Peyer's patch (tissue), 4 donors: ENCODE measurements around the gene TRIM22. TPM values are rescaled to one million over a fixed set of nuclear protein-coding genes. Genes with fewer than 3 reads are reported as not detected.
"Not testable (repeated sequence)": the region's sequence is repeated elsewhere in the genome, so short reads cannot be mapped to it uniquely, and the experiment has no call there.

Experiments
- DNase-seq, 3 donors: peaks; one replicate each; pipeline ENCODE4 v3.0.0-alpha.2; 2017 to 2019
- H3K27ac ChIP-seq, 4 donors: fragments of 200-600 bp; sonication (generic); one replicate each; pipeline ENCODE4 v1.5.1; 2016 to 2019
- H3K27me3 ChIP-seq, 2 donors: fragments of 200-600 bp; sonication (generic); one replicate each; pipeline ENCODE4 v1.5.1; 2019
- H3K36me3 ChIP-seq, 3 donors: fragments of 200-600 bp; sonication (generic); one replicate each; pipeline ENCODE4 v1.5.1; 2016 to 2019
- H3K4me1 ChIP-seq, 4 donors: fragments of 200-600 bp; sonication (generic); one replicate each; pipeline ENCODE4 v1.5.1; 2016 to 2019
- H3K4me3 ChIP-seq, 4 donors: fragments of 200-600 bp; sonication (generic); 1 replicate in 3 of 4; 2 replicates in 1 of 4; pipeline ENCODE4 v1.5.1; 2016 to 2019; ENCODE audit warnings: mild to moderate bottlenecking in 1 of 4
- H3K9me3 ChIP-seq, 4 donors: fragments of 200-600 bp; sonication (generic); one replicate each; pipeline ENCODE4 v1.5.1; 2016 to 2019; ENCODE audit warnings: mild to moderate bottlenecking in 1 of 4
- CTCF ChIP-seq, 6 experiments: fragments of 450-650 bp in 4 of 6; fragments of 200-600 bp in 2 of 6; sonication (generic) in 1 of 6; IDR thresholded peaks; one replicate each; pipeline ENCODE4 v1.5.1; 2017 to 2019; ENCODE audit warnings: antibody characterized with exemption in 6 of 6, mild to moderate bottlenecking in 3 of 6, moderate library complexity in 1 of 6
- POLR2A ChIP-seq, 2 donors: fragments of 450-650 bp; IDR thresholded peaks; one replicate each; pipeline ENCODE4 v1.5.1; 2017; ENCODE audit warnings: antibody characterized with exemption in 2 of 2, mild to moderate bottlenecking in 2 of 2, moderate library complexity in 2 of 2
- total RNA-seq, 4 donors: library from RNA; depleted of rRNA; stranded (reverse); fragments of >200 nt; gene quantifications; one replicate each; pipeline ENCODE4 v1.1.0, GENCODE V29; 2016

TRIM22 gene
- total RNA-seq, 4 donors from 2014 or later = 23.9 to 309 (median 34.3) TPM

GRCh38 chr11:5713695-5714094 is 24.1 kb downstream of the TRIM22 start:
- DNase-seq = no peak
- H3K27me3 ChIP-seq = no peaks in the 10 kb centered on the region
- no peaks in the 10 kb centered on the region for H3K4me1 ChIP-seq
- H3K9me3 ChIP-seq = no peaks in the 10 kb centered on the region
- TF ChIP-seq CTCF (IDR thresholded peaks at IDR 0.05) (no peak), POLR2A (IDR thresholded peaks at IDR 0.05) (no peak)
- H3K36me3 ChIP-seq = peaks cover 0 to 7% (median 0%) of the 10 kb centered on the region in 3 donors
- H3K4me3 ChIP-seq = no peak overlapping the region
- no peak overlapping the region for H3K27ac ChIP-seq

- not testable (repeated sequence) for H3K4me1 ChIP-seq, H3K27ac ChIP-seq, H3K27me3 ChIP-seq, H3K36me3 ChIP-seq, H3K4me3 ChIP-seq, H3K9me3 ChIP-seq, DNase-seq
These were observed 26.9 kb downstream of the TRIM22 start for GRCh38 chr11:5716518-5716917.

GRCh38 chr11:5719703-5720495 is 30.3 kb downstream of the TRIM22 start:
- no peaks in the 10 kb centered on the region for H3K4me1 ChIP-seq
- H3K27ac ChIP-seq = no peak overlapping the region
- H3K27me3 ChIP-seq = no peaks in the 10 kb centered on the region
- H3K36me3 ChIP-seq = no peaks in the 10 kb centered on the region
- TF ChIP-seq CTCF (IDR thresholded peaks at IDR 0.05) (no peak), POLR2A (IDR thresholded peaks at IDR 0.05) (no peak)
- no peak overlapping the region for H3K4me3 ChIP-seq
- no peak for DNase-seq
- H3K9me3 ChIP-seq = no peaks in the 10 kb centered on the region

- TF ChIP-seq CTCF (IDR thresholded peaks at IDR 0.05) (no peak), POLR2A (IDR thresholded peaks at IDR 0.05) (no peak)
- no peak overlapping the region for H3K27ac ChIP-seq
- H3K9me3 ChIP-seq = no peaks in the 10 kb centered on the region
- no peak for DNase-seq
- H3K36me3 ChIP-seq = no peaks in the 10 kb centered on the region
- H3K27me3 ChIP-seq = no peaks in the 10 kb centered on the region
- H3K4me1 ChIP-seq = no peaks in the 10 kb centered on the region
- H3K4me3 ChIP-seq = no peak overlapping the region
These were observed 33.0 kb downstream of the TRIM22 start for GRCh38 chr11:5722622-5723021.

- Histone ChIP-seq H3K27ac (no peak overlapping the region), H3K36me3 (no peaks in the 10 kb centered on the region), H3K27me3 (no peaks in the 10 kb centered on the region), H3K4me3 (no peak overlapping the region), H3K9me3 (no peaks in the 10 kb centered on the region), H3K4me1 (no peaks in the 10 kb centered on the region)
- no peak for DNase-seq
- TF ChIP-seq POLR2A (IDR thresholded peaks at IDR 0.05) = no peak
- TF ChIP-seq CTCF (IDR thresholded peaks at IDR 0.05) = no peak
These were observed 36.8 kb downstream of the TRIM22 start for GRCh38 chr11:5726351-5726750.

GRCh38 chr11:5727691-5728090 is 38.1 kb downstream of the TRIM22 start:
- H3K27ac ChIP-seq = no peak overlapping the region
- no peak for DNase-seq
- H3K4me1 ChIP-seq = no peaks in the 10 kb centered on the region
- no peaks in the 10 kb centered on the region for H3K36me3 ChIP-seq
- no peak overlapping the region for H3K4me3 ChIP-seq
- TF ChIP-seq CTCF (IDR thresholded peaks at IDR 0.05) (no peak), POLR2A (IDR thresholded peaks at IDR 0.05) (no peak)
- H3K9me3 ChIP-seq = no peaks in the 10 kb centered on the region
- H3K27me3 ChIP-seq = no peaks in the 10 kb centered on the region
